GM12878 (cell line): ENCODE results near the gene ADCYAP1R1. TPM values are rescaled to one million over a fixed set of nuclear protein-coding genes. Genes with fewer than 3 reads are reported as not detected.

ENCODE experiments used
- ATAC-seq: fragments of 200-7000 bp; cut with Tn5 transposase; 3 replicates; pipeline ENCODE4 v1.9.1; 2020; ENCODE audit warnings: mild to moderate bottlenecking, moderate library complexity
- BruUV-seq: library from RNA; stranded (reverse); fragments of 400-500 nt; replicated peaks from 2 replicates; lab custom pipeline; 2021; lab: Mats Ljungman, UMichigan
- CTCF ChIA-PET: fragments of 300-600 bp; sonication (Branson Sonifier 250); formaldehyde crosslinking; extraction: SDS; loops from one replicate; lab custom pipeline; 2021; ENCODE audit warnings: inconsistent platforms; lab: Yijun Ruan, JAX
- POLR2A ChIA-PET: fragments of 350-600 bp; formaldehyde crosslinking; extraction: SDS; loops from one replicate; lab custom pipeline; 2021; ENCODE audit warnings: inconsistent platforms; lab: Charles Lee
- RAD21 ChIA-PET: fragments of 300-600 bp; sonication (Branson Sonifier 250); formaldehyde crosslinking; loops from one replicate; lab custom pipeline; 2023; ENCODE audit warnings: antibody characterized with exemption; ENCODE audit not compliant: unreplicated experiment; lab: Charles Lee
- SMC1A ChIA-PET: fragments of 300-600 bp; sonication (Branson Sonifier 250); formaldehyde crosslinking; loops from one replicate; lab custom pipeline; 2023; ENCODE audit not compliant: unreplicated experiment, uncharacterized antibody; lab: Charles Lee
- DNase-seq: peaks from one replicate; pipeline ENCODE4 v3.0.0-alpha.2; 2011; ENCODE audit warnings: low read depth, low spot score
- FAIRE-seq: peaks from 3 replicates; lab custom pipeline; 2011; peaks lifted over from hg19 to GRCh38; lab: Jason Lieb, UNC
- H2AFZ ChIP-seq: 2 replicates; pipeline ENCODE4 v1.6.0; 2011; ENCODE audit warnings: low read depth, low read length, control low read depth; ENCODE audit not compliant: control insufficient read depth
- H3K27ac ChIP-seq: 2 replicates; pipeline ENCODE4 v1.5.1; 2011; ENCODE audit warnings: control low read depth; ENCODE audit not compliant: control insufficient read depth, insufficient read depth
- H3K27me3 ChIP-seq, 2 experiments: replicated peaks in 1 of 2; 2 replicates each; pipeline versions ENCODE4 v1.6.0 to v1.6.1; 2011; ENCODE audit warnings: low read length in 1 of 2; ENCODE audit not compliant: control insufficient read depth in 2 of 2, insufficient read depth in 2 of 2
- H3K36me3 ChIP-seq, 2 experiments: 2 replicates each; pipeline ENCODE4 v1.5.1; 2011; ENCODE audit warnings: low read length in 1 of 2; ENCODE audit not compliant: control insufficient read depth in 2 of 2, insufficient read depth in 2 of 2
- H3K4me1 ChIP-seq: 2 replicates; pipeline ENCODE4 v1.6.1; 2011; ENCODE audit warnings: mild to moderate bottlenecking, low read length, moderate library complexity, mixed read lengths; ENCODE audit not compliant: control insufficient read depth, insufficient read depth
- H3K4me2 ChIP-seq: 2 replicates; pipeline ENCODE4 v1.6.0; 2011; ENCODE audit warnings: control low read depth; ENCODE audit not compliant: control insufficient read depth, insufficient read depth
- H3K4me3 ChIP-seq: fragments of 200-600 bp; sonication (generic); 2 replicates; pipeline ENCODE4 v1.5.1; 2016
- H3K79me2 ChIP-seq: 2 replicates; pipeline ENCODE4 v1.6.0; 2011; ENCODE audit warnings: low read length; ENCODE audit not compliant: control insufficient read depth, insufficient read depth
- H3K9ac ChIP-seq: 2 replicates; pipeline ENCODE4 v1.8.0; 2011; ENCODE audit warnings: low read length, control low read depth, mixed read lengths; ENCODE audit not compliant: control insufficient read depth, insufficient read depth
- H3K9me3 ChIP-seq: replicated peaks from 3 replicates; pipeline ENCODE4 v1.5.1; 2011; ENCODE audit warnings: mild to moderate bottlenecking, low read length; ENCODE audit not compliant: control insufficient read depth, insufficient read depth
- H4K20me1 ChIP-seq: 2 replicates; pipeline ENCODE4 v1.6.0; 2011; ENCODE audit not compliant: control insufficient read depth, insufficient read depth
- ATF7 ChIP-seq: fragments of 450-650 bp; IDR thresholded peaks from 2 replicates; pipeline ENCODE4 v1.6.1; 2016; ENCODE audit warnings: low read depth, mild to moderate bottlenecking
- BACH1 ChIP-seq: fragments of 450-650 bp; IDR thresholded peaks from 2 replicates; pipeline ENCODE4 v1.6.1; 2017; ENCODE audit warnings: mild to moderate bottlenecking, borderline replicate concordance
- BCLAF1 ChIP-seq: fragments of 450-650 bp; IDR thresholded peaks from 2 replicates; pipeline ENCODE4 v1.6.1; 2017; ENCODE audit warnings: antibody characterized with exemption, mild to moderate bottlenecking, moderate library complexity
- CBX3 ChIP-seq: fragments of 200-600 bp; sonication (generic); IDR thresholded peaks from 2 replicates; pipeline ENCODE4 v1.6.1; 2016; ENCODE audit warnings: low read depth, borderline replicate concordance
- E2F4 ChIP-seq: IDR thresholded peaks from 2 replicates; pipeline ENCODE4 v1.6.1; 2012; ENCODE audit warnings: low read depth, low read length, improper control_type of control experiment
- HDAC6 ChIP-seq: fragments of 200-600 bp; sonication (generic); IDR thresholded peaks from one replicate; pipeline ENCODE4 v1.8.0; 2017; ENCODE audit warnings: antibody characterized with exemption; ENCODE audit not compliant: unreplicated experiment
- IKZF1 ChIP-seq: fragments of 450-650 bp; conservative IDR thresholded peaks from 2 replicates; pipeline ENCODE4 v1.6.1; 2017; ENCODE audit warnings: antibody characterized with exemption, mild to moderate bottlenecking
- IKZF2 ChIP-seq, 2 experiments: fragments of 450-650 bp; IDR thresholded peaks; 2 replicates each; pipeline ENCODE4 v1.6.1; 2017; ENCODE audit warnings: mild to moderate bottlenecking in 2 of 2, moderate library complexity in 2 of 2
- KDM1A ChIP-seq: fragments of 200-600 bp; sonication (generic); IDR thresholded peaks from 2 replicates; pipeline ENCODE4 v1.6.1; 2016; ENCODE audit warnings: borderline replicate concordance
- NBN ChIP-seq: fragments of 450-650 bp; IDR thresholded peaks from 2 replicates; pipeline ENCODE4 v1.6.1; 2016
- RAD21 ChIP-seq: IDR thresholded peaks from 2 replicates; pipeline ENCODE4 v1.6.1; 2011; ENCODE audit warnings: mild to moderate bottlenecking, low read depth, low read length, moderate library complexity; ENCODE audit not compliant: insufficient read depth
- RELA ChIP-seq: fragments of 450-650 bp; IDR thresholded peaks from 2 replicates; pipeline ENCODE4 v1.8.0; 2014; ENCODE audit warnings: borderline replicate concordance; ENCODE audit not compliant: partially characterized antibody
- SUPT20H ChIP-seq: IDR thresholded peaks from 2 replicates; pipeline ENCODE4 v1.6.1; 2011; ENCODE audit warnings: low read depth, mild to moderate bottlenecking, low read length, moderate library complexity, borderline replicate concordance; ENCODE audit not compliant: control insufficient read depth
- TCF7 ChIP-seq: IDR thresholded peaks from 2 replicates; pipeline ENCODE4 v1.6.1; 2014; ENCODE audit warnings: antibody characterized with exemption, borderline replicate concordance
- YY1 ChIP-seq: IDR thresholded peaks from 2 replicates; pipeline ENCODE4 v1.6.1; 2011; ENCODE audit warnings: low read depth, mild to moderate bottlenecking, low read length
- ZBED1 ChIP-seq: IDR thresholded peaks from 2 replicates; pipeline ENCODE4 v1.6.1; 2016; ENCODE audit warnings: borderline replicate concordance
- WGBS: methylation state at CpG from one replicate; pipeline ENCODE4 v1.1.6; 2016; ENCODE audit warnings: low lambda C conversion rate; ENCODE audit not compliant: insufficient replicate concordance, insufficient coverage; ENCODE audit errors: missing lambda C conversion rate; 5-methylcytosine and 5-hydroxymethylcytosine counted together
- in situ Hi-C: fragments of 300-500 bp; cut with MboI; formaldehyde crosslinking; loops from 9 replicates; pipeline ENCODE4 v1.14.3; 2018; ENCODE audit warnings: mixed read lengths
- intact Hi-C: fragments of 100-400 bp; cut with micrococcal nuclease; formaldehyde crosslinking; loops from one replicate; pipeline ENCODE4 v1.14.2; 2022; ENCODE audit not compliant: unreplicated experiment
- polyA plus RNA-seq, 11 experiments: library from polyadenylated mRNA; depleted of rRNA in 4 of 11; unstranded in 6 of 11; stranded (reverse) in 5 of 11; fragments of >200 nt; fragmentation: Nextera tagmentation in 4 of 11; fragmentation: Illumina TruSeq in 1 of 11; extraction: Ambion mirVana in 4 of 11; extraction: Trizol in 1 of 11; gene quantifications; 1 replicate in 1 of 11; 2 replicates in 10 of 11; pipeline versions ENCODE4 v1.2.1 to v1.2.3, GENCODE V29; 2011 to 2016; ENCODE audit warnings: inconsistent platforms in 2 of 11, missing spikeins in 2 of 11, low read depth in 1 of 11
- total RNA-seq, 4 experiments: library from RNA; depleted of rRNA in 3 of 4; stranded (reverse); fragments of >200 nt in 3 of 4; fragmentation: Illumina TruSeq in 1 of 4; extraction: Trizol in 1 of 4; gene quantifications; 2 replicates each; pipeline versions ENCODE4 v1.2.1 to v1.2.3, GENCODE V29; 2013 to 2021

Gene ADCYAP1R1
- total and polyA plus RNA-seq, 10 of the 15 experiments (the other 5 are each of a cell fraction or from before 2014, with no cell fraction given): not detected

GRCh38 chr7:31062746-31063435 lies 10.8 kb downstream of the ADCYAP1R1 start:
- in situ Hi-C loops: no loop called here
- no peaks in the 10 kb centered on the region for H3K36me3 ChIP-seq
- TF ChIP-seq IKZF1: no peak
- no peak for TF ChIP-seq CBX3
- TF ChIP-seq SUPT20H: no peak
- no peak for TF ChIP-seq IKZF2 (IDR thresholded peaks at IDR 0.05)
- no peak for TF ChIP-seq BACH1
- TF ChIP-seq ATF7: no peak
- no peak for TF ChIP-seq E2F4
- TF ChIP-seq RAD21: no peak
- TF ChIP-seq YY1: no peak
- no peak for TF ChIP-seq RELA
- no peak for TF ChIP-seq TCF7
- no peak for TF ChIP-seq NBN
- no peak for TF ChIP-seq ZBED1
- TF ChIP-seq KDM1A: no peak
- no peak for TF ChIP-seq HDAC6
- TF ChIP-seq BCLAF1: no peak
- DNase-seq (no peak), ATAC-seq (no peak), FAIRE-seq (no peak)
- H3K4me2 ChIP-seq: no peak overlapping the region
- ChIA-PET SMC1A (no interaction called here), CTCF (no interaction called here), POLR2A (no interaction called here), RAD21 (no interaction called here)
- intact Hi-C loops: no loop called here
- no TSS peak for BruUV-seq
- peaks cover 0 to 2% of the 10 kb centered on the region in 2 experiments; a peak in 1 of 4 replicates for H3K27me3 ChIP-seq
- no peak overlapping the region for H3K27ac ChIP-seq
- WGBS: 21% methylated on average over 7 of the region's 8 CpGs
- H3K79me2 ChIP-seq: no peaks in the 10 kb centered on the region
- H3K4me3 ChIP-seq: no peak overlapping the region
- no peak overlapping the region for H2AFZ ChIP-seq
- no peaks in the 10 kb centered on the region for H3K9me3 ChIP-seq
- H4K20me1 ChIP-seq: no peaks in the 10 kb centered on the region
- no peak overlapping the region for H3K9ac ChIP-seq
- no peaks in the 10 kb centered on the region for H3K4me1 ChIP-seq
